AG04449 (cell line): ENCODE measurements around the gene TXNDC2.

Source experiments
- CTCF ChIA-PET: fragments of 350-600 bp; formaldehyde crosslinking; extraction: SDS; loops from one replicate; lab custom pipeline; 2021; ENCODE audit warnings: antibody characterized with exemption; lab: Yijun Ruan, JAX
- POLR2A ChIA-PET: fragments of 400-600, 350-600 bp; formaldehyde crosslinking; extraction: SDS; loops from one replicate; lab custom pipeline; 2020; ENCODE audit warnings: antibody characterized with exemption, inconsistent platforms; lab: Yijun Ruan, JAX
- DNase-seq: peaks from one replicate; pipeline ENCODE4 v3.0.0-alpha.2; 2010; ENCODE audit warnings: low read depth, low spot score
- H3K4me3 ChIP-seq: 2 replicates; pipeline ENCODE4 v1.5.1; 2011; ENCODE audit warnings: low read depth, mild to moderate bottlenecking, control low read depth, low read length
- CTCF ChIP-seq: IDR thresholded peaks from one replicate; pipeline ENCODE4 v1.5.1; 2011; ENCODE audit warnings: mild to moderate bottlenecking, moderate library complexity, low read length, control low read depth, inconsistent platforms; ENCODE audit not compliant: insufficient read depth; ENCODE audit errors: missing control alignments

Gene TXNDC2

GRCh38 chr18:9925369-9925768, 39.6 kb downstream of the TXNDC2 start:
- no peak for DNase-seq
- TF ChIP-seq CTCF: no peak
- CTCF ChIA-PET: interaction anchor here (1.1 to 1.5 kb wide), 2 partner anchors 10 to 242 kb away, joined by 3 to 5 read pairs; no protein-coding TSS in a partner anchor
- POLR2A ChIA-PET: no interaction called here
- H3K4me3 ChIP-seq: no peak overlapping the region

- no peak overlapping the region for H3K4me3 ChIP-seq
- ChIA-PET CTCF (interaction anchor here (1.4 to 1.5 kb wide), 2 partner anchors 10 to 26 kb away, joined by 3 to 5 read pairs; no protein-coding TSS in a partner anchor), POLR2A (no interaction called here)
- TF ChIP-seq CTCF: no peak
- no peak for DNase-seq
These were observed 40.0 kb downstream of the TXNDC2 start for GRCh38 chr18:9925795-9926194.

GRCh38 chr18:9926223-9926894, 40.6 kb downstream of the TXNDC2 start:
- ChIA-PET POLR2A (no interaction called here), CTCF (interaction anchor here (1.3 to 1.7 kb wide), 4 partner anchors 9 to 299 kb away, joined by 3 to 5 read pairs (median 4); partner anchors contain the start of gene VAPA)
- no peak overlapping the region for H3K4me3 ChIP-seq
- no peak for TF ChIP-seq CTCF
- no peak for DNase-seq

GRCh38 chr18:9926977-9927376, 41.2 kb downstream of the TXNDC2 start:
- H3K4me3 ChIP-seq: no peak overlapping the region
- TF ChIP-seq CTCF: no peak
- POLR2A ChIA-PET: no interaction called here
- CTCF ChIA-PET: interaction anchor here (1.3 to 1.7 kb wide), 4 partner anchors 9 to 300 kb away, joined by 3 to 5 read pairs (median 4); partner anchors contain the start of gene VAPA
- DNase-seq: no peak

- POLR2A ChIA-PET: no interaction called here
- DNase-seq: no peak
- no peak overlapping the region for H3K4me3 ChIP-seq
- TF ChIP-seq CTCF: no peak
- CTCF ChIA-PET: interaction anchor here (1.3 to 1.7 kb wide), 2 partner anchors 14 to 300 kb away, joined by 4 read pairs; partner anchors contain the start of gene VAPA
These were observed 41.8 kb downstream of the TXNDC2 start for GRCh38 chr18:9927392-9928063.

GRCh38 chr18:9928646-9929259, 43.0 kb downstream of the TXNDC2 start:
- no peak for DNase-seq
- no peak overlapping the region for H3K4me3 ChIP-seq
- ChIA-PET POLR2A (interaction anchor here (0.7 to 1.2 kb wide), 2 partner anchors 15 to 29 kb away, joined by 3 to 5 read pairs; partner anchors contain the start of gene VAPA), CTCF (interaction anchor here (1.1 kb wide), 1 partner anchor 21 kb away, joined by 3 read pairs; no protein-coding TSS in a partner anchor)
- no peak for TF ChIP-seq CTCF
